ENCODE data around the gene PIN4.

DNA sequence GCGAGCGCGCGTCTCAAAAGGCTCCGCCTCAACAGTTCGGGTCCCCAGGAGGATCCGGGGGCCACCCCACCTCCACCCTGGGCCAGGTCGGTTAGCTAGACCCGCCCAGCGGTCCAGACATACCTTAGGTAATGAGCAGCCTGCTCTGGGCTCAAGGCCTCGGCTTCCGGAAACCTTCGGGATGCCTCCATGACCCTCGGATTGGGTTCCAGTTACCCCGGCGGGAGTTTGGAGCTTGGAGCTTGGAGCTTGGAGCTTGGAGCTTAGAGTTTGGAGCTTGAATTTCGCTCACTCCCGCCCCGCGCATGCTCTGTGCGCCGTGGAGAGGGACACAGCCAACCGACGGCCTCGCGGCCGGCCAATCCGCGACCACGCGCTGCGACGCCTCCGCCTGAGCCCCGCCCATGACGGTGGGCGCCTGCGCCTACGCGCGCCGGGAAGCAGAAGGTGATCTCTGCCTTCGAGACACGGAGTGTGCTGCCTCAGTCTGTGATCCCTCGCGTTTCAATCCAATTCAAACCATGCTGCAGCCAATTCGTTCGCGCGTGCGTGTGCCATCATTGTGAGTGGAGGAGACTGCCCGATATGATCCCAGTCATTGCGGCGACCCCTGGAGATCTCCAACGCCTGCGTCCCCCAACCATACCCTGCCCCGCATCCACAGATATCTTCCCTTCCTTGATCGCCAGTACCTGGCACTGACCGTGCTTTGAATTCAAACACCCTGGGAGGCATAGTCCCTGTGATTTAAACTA is 57.3 kb downstream of the PIN4 start, which contains the start of gene ERCC6L:
- TF ChIP-seq, protein P1, sequence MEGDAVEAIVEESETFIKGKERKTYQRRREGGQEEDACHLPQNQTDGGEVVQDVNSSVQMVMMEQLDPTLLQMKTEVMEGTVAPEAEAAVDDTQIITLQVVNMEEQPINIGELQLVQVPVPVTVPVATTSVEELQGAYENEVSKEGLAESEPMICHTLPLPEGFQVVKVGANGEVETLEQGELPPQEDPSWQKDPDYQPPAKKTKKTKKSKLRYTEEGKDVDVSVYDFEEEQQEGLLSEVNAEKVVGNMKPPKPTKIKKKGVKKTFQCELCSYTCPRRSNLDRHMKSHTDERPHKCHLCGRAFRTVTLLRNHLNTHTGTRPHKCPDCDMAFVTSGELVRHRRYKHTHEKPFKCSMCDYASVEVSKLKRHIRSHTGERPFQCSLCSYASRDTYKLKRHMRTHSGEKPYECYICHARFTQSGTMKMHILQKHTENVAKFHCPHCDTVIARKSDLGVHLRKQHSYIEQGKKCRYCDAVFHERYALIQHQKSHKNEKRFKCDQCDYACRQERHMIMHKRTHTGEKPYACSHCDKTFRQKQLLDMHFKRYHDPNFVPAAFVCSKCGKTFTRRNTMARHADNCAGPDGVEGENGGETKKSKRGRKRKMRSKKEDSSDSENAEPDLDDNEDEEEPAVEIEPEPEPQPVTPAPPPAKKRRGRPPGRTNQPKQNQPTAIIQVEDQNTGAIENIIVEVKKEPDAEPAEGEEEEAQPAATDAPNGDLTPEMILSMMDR (IDR thresholded peaks at IDR 0.05; ENCODE audit: poor library complexity): no peak
- TF ChIP-seq EZH2 (IDR thresholded peaks at IDR 0.05; ENCODE audit: borderline replicate concordance) (no peak), EZH2phosphoT487 (IDR thresholded peaks at IDR 0.05; ENCODE audit: low read depth, severe bottlenecking, unreplicated experiment) (no peak)
